Thyroid gland (tissue), 4 donors: Measurements from ENCODE around the gene EFNA5. TPM values are rescaled to one million over a fixed set of nuclear protein-coding genes. Genes with fewer than 3 reads are reported as not detected.

Experiments used
- DNase-seq, 2 donors: peaks; one replicate each; pipeline ENCODE4 v3.0.0-alpha.2; 2019
- H3K27ac ChIP-seq, 3 donors: fragments of 200-600 bp; sonication (generic); 1 replicate in 2 of 3; 2 replicates in 1 of 3; pipeline ENCODE4 v1.5.1; 2016 to 2019; ENCODE audit warnings: mild to moderate bottlenecking in 1 of 3, moderate library complexity in 1 of 3
- H3K27me3 ChIP-seq: fragments of 200-600 bp; sonication (generic); one replicate; pipeline ENCODE4 v1.5.1; 2019
- H3K36me3 ChIP-seq, 2 donors: fragments of 200-600 bp; sonication (generic); one replicate each; pipeline ENCODE4 v1.5.1; 2016 to 2019
- H3K4me1 ChIP-seq, 2 donors: fragments of 200-600 bp; sonication (generic); one replicate each; pipeline ENCODE4 v1.5.1; 2017 to 2019
- H3K4me3 ChIP-seq, 3 donors: fragments of 200-600 bp; sonication (generic); replicated peaks in 1 of 3; 1 replicate in 2 of 3; 2 replicates in 1 of 3; pipeline ENCODE4 v1.5.1; 2016; ENCODE audit warnings: mild to moderate bottlenecking in 1 of 3
- H3K9me3 ChIP-seq: fragments of 200-600 bp; sonication (generic); one replicate; pipeline ENCODE4 v1.5.1; 2017
- POLR2A ChIP-seq, 2 donors: fragments of 450-650 bp; IDR thresholded peaks; one replicate each; pipeline ENCODE4 v1.6.1; 2017; ENCODE audit warnings: antibody characterized with exemption in 2 of 2, mild to moderate bottlenecking in 2 of 2, moderate library complexity in 1 of 2
- WGBS, 2 donors: methylation state at CpG; one replicate each; pipeline ENCODE4 v1.1.5; 2017; 5-methylcytosine and 5-hydroxymethylcytosine counted together
- intact Hi-C: fragments of 100-400 bp; cut with DNase I; formaldehyde crosslinking; loops from one replicate; pipeline ENCODE4 v1.15.1; 2023
- total RNA-seq, 4 donors: library from RNA; depleted of rRNA; stranded (reverse); fragments of >200 nt; gene quantifications; one replicate each; pipeline ENCODE4 v1.2.3, GENCODE V29; 2016
- TF ChIP-seq, protein P1 (sequence below), 6 experiments: fragments of 200-600 bp in 3 of 6; fragments of 450-650 bp in 3 of 6; sonication (generic) in 3 of 6; IDR thresholded peaks; one replicate each; pipeline ENCODE4 v1.5.1; 2016 to 2019; ENCODE audit warnings: antibody characterized with exemption in 6 of 6, mild to moderate bottlenecking in 2 of 6, inconsistent platforms in 1 of 6, moderate library complexity in 1 of 6

Gene EFNA5
- total RNA-seq, 4 donors from 2014 or later: 5.7 to 17.2 (median 6.4) TPM

GRCh38 chr5:107402434-107403227 is 268.1 kb downstream of the EFNA5 start:
- H3K27ac ChIP-seq: no peak overlapping the region
- H3K36me3 ChIP-seq: no peaks in the 10 kb centered on the region
- no peak for DNase-seq

GRCh38 chr5:107401470-107402122 is 269.1 kb downstream of the EFNA5 start:
- H3K36me3 ChIP-seq: no peaks in the 10 kb centered on the region
- intact Hi-C loops: no loop called here
- no peak overlapping the region for H3K27ac ChIP-seq
- H3K27me3 ChIP-seq: no peaks in the 10 kb centered on the region
- no peak overlapping the region for H3K4me3 ChIP-seq
- 56 to 65% methylated on average over 5 of the region's 5 CpGs for WGBS, 2 donors
- H3K4me1 ChIP-seq: no peaks in the 10 kb centered on the region
- H3K9me3 ChIP-seq: no peaks in the 10 kb centered on the region
- TF ChIP-seq, protein P1, sequence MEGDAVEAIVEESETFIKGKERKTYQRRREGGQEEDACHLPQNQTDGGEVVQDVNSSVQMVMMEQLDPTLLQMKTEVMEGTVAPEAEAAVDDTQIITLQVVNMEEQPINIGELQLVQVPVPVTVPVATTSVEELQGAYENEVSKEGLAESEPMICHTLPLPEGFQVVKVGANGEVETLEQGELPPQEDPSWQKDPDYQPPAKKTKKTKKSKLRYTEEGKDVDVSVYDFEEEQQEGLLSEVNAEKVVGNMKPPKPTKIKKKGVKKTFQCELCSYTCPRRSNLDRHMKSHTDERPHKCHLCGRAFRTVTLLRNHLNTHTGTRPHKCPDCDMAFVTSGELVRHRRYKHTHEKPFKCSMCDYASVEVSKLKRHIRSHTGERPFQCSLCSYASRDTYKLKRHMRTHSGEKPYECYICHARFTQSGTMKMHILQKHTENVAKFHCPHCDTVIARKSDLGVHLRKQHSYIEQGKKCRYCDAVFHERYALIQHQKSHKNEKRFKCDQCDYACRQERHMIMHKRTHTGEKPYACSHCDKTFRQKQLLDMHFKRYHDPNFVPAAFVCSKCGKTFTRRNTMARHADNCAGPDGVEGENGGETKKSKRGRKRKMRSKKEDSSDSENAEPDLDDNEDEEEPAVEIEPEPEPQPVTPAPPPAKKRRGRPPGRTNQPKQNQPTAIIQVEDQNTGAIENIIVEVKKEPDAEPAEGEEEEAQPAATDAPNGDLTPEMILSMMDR (IDR thresholded peaks at IDR 0.05): no peak
- TF ChIP-seq POLR2A (IDR thresholded peaks at IDR 0.05): no peak
- DNase-seq: no peak

More at GRCh38 chr5:107402434-107403227, 268.1 kb downstream of the EFNA5 start:
- Histone ChIP-seq H3K4me1 (no peaks in the 10 kb centered on the region), H3K27me3 (no peaks in the 10 kb centered on the region), H3K4me3 (no peak overlapping the region), H3K9me3 (no peaks in the 10 kb centered on the region)
- intact Hi-C loops: no loop called here
- 77 to 82% methylated on average over 12 of the region's 12 CpGs for WGBS, 2 donors
- TF ChIP-seq, protein P1 (IDR thresholded peaks at IDR 0.05): no peak
- TF ChIP-seq POLR2A (IDR thresholded peaks at IDR 0.05): no peak

- H3K27me3 ChIP-seq: no peaks in the 10 kb centered on the region
- DNase-seq: no peak
- no peak overlapping the region for H3K27ac ChIP-seq
- intact Hi-C loops: no loop called here
- no peaks in the 10 kb centered on the region for H3K4me1 ChIP-seq
- no peaks in the 10 kb centered on the region for H3K9me3 ChIP-seq
- H3K36me3 ChIP-seq: no peaks in the 10 kb centered on the region
- WGBS, 2 donors: 88 to 89% methylated on average over 2 of the region's 2 CpGs
- TF ChIP-seq POLR2A (IDR thresholded peaks at IDR 0.05): no peak
- TF ChIP-seq, protein P1 (IDR thresholded peaks at IDR 0.05): no peak
- no peak overlapping the region for H3K4me3 ChIP-seq
Observed at GRCh38 chr5:107400328-107400727, 270.4 kb downstream of the EFNA5 start.

- Histone ChIP-seq H3K4me1 (no peaks in the 10 kb centered on the region), H3K9me3 (no peaks in the 10 kb centered on the region), H3K4me3 (no peak overlapping the region), H3K27ac (no peak overlapping the region), H3K36me3 (no peaks in the 10 kb centered on the region), H3K27me3 (no peaks in the 10 kb centered on the region)
- intact Hi-C loops: no loop called here
- DNase-seq: no peak
- TF ChIP-seq, protein P1 (IDR thresholded peaks at IDR 0.05): no peak
- TF ChIP-seq POLR2A (IDR thresholded peaks at IDR 0.05): no peak
- 88 to 91% methylated on average over 3 of the region's 3 CpGs for WGBS, 2 donors
Observed at GRCh38 chr5:107398703-107399102, 272.0 kb downstream of the EFNA5 start.

DNA sequence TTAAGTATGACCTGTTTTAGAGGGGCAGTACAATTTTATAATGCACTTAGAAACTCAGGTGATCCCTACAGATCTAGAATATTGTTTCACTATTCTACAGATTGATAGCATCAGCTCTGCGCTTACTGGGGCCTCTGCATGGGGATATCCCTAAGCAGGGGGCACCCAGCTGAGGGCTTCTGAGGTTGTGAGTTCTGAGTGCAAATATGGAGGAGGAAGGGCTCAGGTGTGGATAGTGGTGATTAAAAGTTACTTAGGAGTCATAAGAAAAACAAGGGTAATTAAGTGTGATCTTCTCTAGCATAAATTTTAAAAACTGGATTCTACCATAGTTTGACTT is 274.4 kb downstream of the EFNA5 start:
- H3K4me1 ChIP-seq: no peaks in the 10 kb centered on the region
- 85 to 97% methylated on average over 1 of the region's 1 CpG for whole genome bisulfite sequencing, 2 donors
- intact Hi-C loops: no loop called here

More for the DNA sequence above, 274.4 kb downstream of the EFNA5 start:
- H3K27me3 ChIP-seq: no peaks in the 10 kb centered on the region
- H3K9me3 ChIP-seq: no peaks in the 10 kb centered on the region
- H3K36me3 ChIP-seq: no peaks in the 10 kb centered on the region
- H3K4me3 ChIP-seq: no peak overlapping the region
- no peak overlapping the region for H3K27ac ChIP-seq
- TF ChIP-seq, protein P1 (IDR thresholded peaks at IDR 0.05): no peak
- TF ChIP-seq POLR2A (IDR thresholded peaks at IDR 0.05): no peak
- DNase-seq: no peak
